Rectal smooth muscle tissue (tissue), 1 donor: ENCODE data around the gene RAP2A.
A peak's percentile ranks its signal among the peaks of the same experiment; 100 is the strongest.

ENCODE experiments used
- H3K27ac ChIP-seq: one replicate; pipeline ENCODE4 v1.7.0; 2013; ENCODE audit warnings: low read depth, low read length, inconsistent platforms
- H3K27me3 ChIP-seq: one replicate; pipeline ENCODE4 v1.7.0; 2013; ENCODE audit warnings: low read length; ENCODE audit not compliant: control insufficient read depth, insufficient read depth
- H3K36me3 ChIP-seq: one replicate; pipeline ENCODE4 v1.7.0; 2013; ENCODE audit warnings: low read length; ENCODE audit not compliant: control insufficient read depth, insufficient read depth
- H3K4me1 ChIP-seq: one replicate; pipeline ENCODE4 v1.7.0; 2013; ENCODE audit warnings: low read length; ENCODE audit not compliant: control insufficient read depth, insufficient read depth
- H3K4me3 ChIP-seq: one replicate; pipeline ENCODE4 v1.7.0; 2013; ENCODE audit warnings: low read length
- H3K9ac ChIP-seq: one replicate; pipeline ENCODE4 v1.7.0; 2013; ENCODE audit warnings: low read length

RAP2A gene

DNA sequence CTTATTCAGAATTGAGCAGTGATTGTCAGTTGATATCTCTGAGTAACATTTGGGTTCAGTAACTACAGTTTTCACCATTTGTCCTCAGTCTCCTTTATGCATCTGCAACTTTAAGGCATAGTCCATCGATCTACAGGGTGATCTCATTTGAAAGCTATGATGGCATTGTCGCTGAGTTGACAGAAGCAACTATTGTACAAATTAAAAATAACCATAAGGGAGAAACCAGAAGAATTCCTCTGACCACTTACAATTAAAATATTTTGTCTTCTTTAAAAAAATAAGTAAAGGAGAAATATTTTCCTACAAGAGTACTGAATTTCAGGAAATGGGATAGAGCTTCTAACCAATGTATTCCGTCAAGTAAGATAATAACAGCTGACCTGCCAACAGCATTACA lies 30.6 kb downstream of the RAP2A start:
- Histone ChIP-seq H3K27ac (no peak overlapping the region), H3K4me3 (no peak overlapping the region), H3K9ac (no peak overlapping the region), H3K27me3 (no peaks in the 10 kb centered on the region), H3K4me1 (no peaks in the 10 kb centered on the region), H3K36me3 (no peaks in the 10 kb centered on the region)

DNA sequence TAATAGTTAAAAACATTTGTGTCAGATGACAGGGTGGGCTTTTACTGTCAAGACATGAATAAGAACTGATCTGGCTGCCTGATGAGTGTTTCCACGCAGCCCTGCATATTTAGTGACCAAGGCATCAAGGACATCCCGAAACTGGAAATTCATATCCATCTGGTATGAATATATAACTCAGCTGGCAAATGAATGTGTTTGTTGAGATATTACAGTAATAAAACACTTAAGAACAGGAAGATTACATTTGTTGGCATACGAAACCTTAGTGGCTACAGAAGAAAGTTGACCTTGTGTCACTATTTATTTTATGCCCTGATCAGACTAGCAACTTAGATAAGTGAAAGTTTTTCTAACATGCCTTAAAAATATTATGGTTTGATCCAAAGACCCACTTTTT lies 32.8 kb downstream of the RAP2A start:
- no peak overlapping the region for H3K27ac ChIP-seq
- no peak overlapping the region for H3K4me3 ChIP-seq
- no peaks in the 10 kb centered on the region for H3K27me3 ChIP-seq
- H3K4me1 ChIP-seq = no peaks in the 10 kb centered on the region
- no peaks in the 10 kb centered on the region for H3K36me3 ChIP-seq
- H3K9ac ChIP-seq = no peak overlapping the region

GRCh38 chr13:97468331-97468730 lies 34.4 kb downstream of the RAP2A start:
- Histone ChIP-seq H3K4me1 (no peaks in the 10 kb centered on the region), H3K27me3 (no peaks in the 10 kb centered on the region), H3K27ac (no peak overlapping the region), H3K36me3 (no peaks in the 10 kb centered on the region), H3K9ac (no peak overlapping the region), H3K4me3 (no peak overlapping the region)

GRCh38 chr13:97471711-97472110 lies 37.7 kb downstream of the RAP2A start:
- no peak overlapping the region for H3K9ac ChIP-seq
- no peaks in the 10 kb centered on the region for H3K36me3 ChIP-seq
- no peaks in the 10 kb centered on the region for H3K27me3 ChIP-seq
- no peaks in the 10 kb centered on the region for H3K4me1 ChIP-seq
- no peak overlapping the region for H3K4me3 ChIP-seq
- no peak overlapping the region for H3K27ac ChIP-seq

- H3K9ac ChIP-seq = no peak overlapping the region
- no peaks in the 10 kb centered on the region for H3K27me3 ChIP-seq
- H3K4me1 ChIP-seq = no peaks in the 10 kb centered on the region
- peak overlapping the region; percentile 25 for H3K27ac ChIP-seq
- H3K4me3 ChIP-seq = no peak overlapping the region
- H3K36me3 ChIP-seq = no peaks in the 10 kb centered on the region
Observed at GRCh38 chr13:97474349-97474980, 40.5 kb downstream of the RAP2A start.

DNA sequence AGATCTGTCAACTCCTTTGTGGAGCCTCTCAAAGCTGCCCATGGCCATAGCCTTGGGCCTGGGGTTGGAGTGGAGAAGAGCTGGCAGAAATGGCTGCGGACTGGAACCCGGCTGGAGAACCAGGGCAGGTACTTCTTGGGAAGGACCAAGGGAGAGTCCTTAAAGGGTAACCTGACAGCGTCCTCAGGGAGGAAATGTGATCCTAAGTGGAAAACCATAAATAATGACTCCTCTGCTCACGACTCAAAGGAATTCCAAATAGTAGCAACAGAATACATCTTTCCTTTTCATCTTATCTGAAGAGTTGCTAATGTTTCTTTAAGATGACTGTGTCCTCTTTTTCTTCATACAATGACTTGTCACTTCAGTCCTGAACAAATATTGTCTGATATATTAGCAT lies 41.0 kb downstream of the RAP2A start:
- H3K27me3 ChIP-seq = no peaks in the 10 kb centered on the region
- no peak overlapping the region for H3K9ac ChIP-seq
- no peak overlapping the region for H3K4me3 ChIP-seq
- H3K4me1 ChIP-seq = no peaks in the 10 kb centered on the region
- peak overlapping the region; percentile 25 for H3K27ac ChIP-seq
- H3K36me3 ChIP-seq = no peaks in the 10 kb centered on the region

GRCh38 chr13:97477844-97478243 lies 43.9 kb downstream of the RAP2A start:
- Histone ChIP-seq H3K9ac (no peak overlapping the region), H3K27ac (no peak overlapping the region), H3K4me1 (no peaks in the 10 kb centered on the region), H3K36me3 (no peaks in the 10 kb centered on the region), H3K27me3 (no peaks in the 10 kb centered on the region), H3K4me3 (no peak overlapping the region)

DNA sequence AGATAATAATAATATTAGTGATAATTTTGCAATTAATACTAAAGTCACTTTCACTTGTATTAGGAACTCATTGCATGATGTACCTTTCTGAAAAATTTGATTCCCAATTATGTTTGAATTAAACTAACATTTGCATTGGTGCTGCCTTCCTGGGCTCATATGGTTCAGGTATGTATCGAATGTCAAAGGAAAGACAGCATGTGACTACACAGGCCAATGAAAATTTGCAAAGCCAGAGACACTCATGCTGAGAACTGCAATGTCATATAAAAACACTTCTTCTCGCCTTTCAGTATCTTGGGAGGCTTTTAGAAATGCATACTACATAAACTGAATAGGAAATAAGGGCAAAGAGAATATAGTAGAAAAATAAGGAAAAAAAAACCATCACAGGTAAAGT lies 44.3 kb downstream of the RAP2A start:
- Histone ChIP-seq H3K4me3 (no peak overlapping the region), H3K9ac (no peak overlapping the region), H3K27me3 (no peaks in the 10 kb centered on the region), H3K4me1 (no peaks in the 10 kb centered on the region), H3K27ac (no peak overlapping the region), H3K36me3 (no peaks in the 10 kb centered on the region)

GRCh38 chr13:97483465-97483864 lies 49.5 kb downstream of the RAP2A start:
- Histone ChIP-seq H3K27me3 (no peaks in the 10 kb centered on the region), H3K27ac (no peak overlapping the region), H3K4me1 (no peaks in the 10 kb centered on the region), H3K4me3 (no peak overlapping the region), H3K9ac (no peak overlapping the region), H3K36me3 (no peaks in the 10 kb centered on the region)

DNA sequence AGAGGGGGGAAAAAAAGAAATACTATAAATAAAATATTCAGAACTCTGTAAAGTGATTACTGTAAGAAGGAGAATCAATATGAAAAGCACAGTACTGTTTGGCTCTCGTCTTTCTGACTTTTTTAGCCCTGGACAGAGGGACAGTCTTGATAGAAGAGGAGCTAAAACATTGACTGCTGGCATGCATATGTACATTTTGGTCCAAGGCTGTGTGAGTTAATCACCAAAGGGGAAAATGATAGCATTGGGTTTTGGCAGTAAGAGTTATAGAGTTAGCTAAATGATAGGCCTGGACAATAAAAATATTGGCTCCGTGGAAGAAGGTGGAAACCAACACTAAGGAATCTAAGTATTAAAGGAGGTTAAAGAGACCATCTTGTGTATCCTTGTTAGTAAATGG lies 50.3 kb downstream of the RAP2A start:
- no peak overlapping the region for H3K4me3 ChIP-seq
- H3K27me3 ChIP-seq = no peaks in the 10 kb centered on the region
- no peak overlapping the region for H3K9ac ChIP-seq
- H3K4me1 ChIP-seq = no peaks in the 10 kb centered on the region
- H3K27ac ChIP-seq = no peak overlapping the region
- H3K36me3 ChIP-seq = no peaks in the 10 kb centered on the region

DNA sequence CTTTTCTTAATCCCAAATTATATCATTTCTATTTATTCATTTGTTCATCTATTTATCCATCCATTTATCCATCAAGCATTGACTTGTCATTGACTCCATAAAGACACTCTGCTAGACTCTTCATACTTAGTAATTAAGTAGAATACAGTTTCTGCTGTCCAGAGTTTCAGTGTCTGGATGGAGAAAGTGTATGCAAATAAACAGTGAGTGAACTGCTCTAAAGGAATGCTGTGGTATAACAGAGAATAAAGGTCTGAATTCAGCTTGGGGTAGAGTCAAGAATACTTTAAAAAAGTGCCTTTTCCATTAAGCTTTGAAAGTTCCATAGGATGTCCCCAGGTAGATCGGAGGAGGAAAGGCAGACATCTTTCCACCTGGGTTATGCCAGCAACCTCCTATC lies 51.4 kb downstream of the RAP2A start:
- Histone ChIP-seq H3K4me3 (no peak overlapping the region), H3K27ac (no peak overlapping the region), H3K27me3 (no peaks in the 10 kb centered on the region), H3K36me3 (no peaks in the 10 kb centered on the region), H3K9ac (no peak overlapping the region), H3K4me1 (no peaks in the 10 kb centered on the region)

DNA sequence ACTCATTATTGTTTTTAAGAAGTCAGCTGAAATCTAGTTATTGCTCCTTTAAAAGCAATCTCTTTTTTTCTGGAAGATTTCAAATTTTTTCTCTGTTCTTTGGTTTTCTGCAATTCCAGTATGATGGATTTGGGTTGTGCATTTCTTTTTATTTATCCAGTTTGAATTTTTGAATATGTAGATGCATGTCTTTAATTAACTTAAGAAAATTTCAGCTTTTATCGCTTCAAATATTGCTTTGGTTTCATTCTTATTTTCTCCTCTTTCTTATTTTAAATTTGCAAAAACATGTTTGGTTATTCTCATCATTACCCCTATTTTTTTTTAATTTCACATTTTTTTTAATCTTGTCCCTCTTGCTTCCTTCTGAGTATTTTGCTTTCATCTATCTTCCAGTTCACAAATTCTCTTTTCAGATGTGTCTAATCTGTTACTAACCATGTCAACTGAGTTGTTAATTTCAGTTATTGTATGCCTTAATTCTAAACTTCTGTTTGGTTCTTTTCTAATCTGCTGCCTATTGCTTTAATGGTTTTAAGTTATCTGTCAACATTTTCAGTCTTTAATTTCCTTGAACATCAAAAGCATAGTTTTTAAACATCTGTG lies 56.8 kb downstream of the RAP2A start:
- no peak overlapping the region for H3K9ac ChIP-seq
- no peaks in the 10 kb centered on the region for H3K27me3 ChIP-seq
- no peaks in the 10 kb centered on the region for H3K36me3 ChIP-seq
- no peak overlapping the region for H3K27ac ChIP-seq
- no peak overlapping the region for H3K4me3 ChIP-seq
- no peaks in the 10 kb centered on the region for H3K4me1 ChIP-seq

DNA sequence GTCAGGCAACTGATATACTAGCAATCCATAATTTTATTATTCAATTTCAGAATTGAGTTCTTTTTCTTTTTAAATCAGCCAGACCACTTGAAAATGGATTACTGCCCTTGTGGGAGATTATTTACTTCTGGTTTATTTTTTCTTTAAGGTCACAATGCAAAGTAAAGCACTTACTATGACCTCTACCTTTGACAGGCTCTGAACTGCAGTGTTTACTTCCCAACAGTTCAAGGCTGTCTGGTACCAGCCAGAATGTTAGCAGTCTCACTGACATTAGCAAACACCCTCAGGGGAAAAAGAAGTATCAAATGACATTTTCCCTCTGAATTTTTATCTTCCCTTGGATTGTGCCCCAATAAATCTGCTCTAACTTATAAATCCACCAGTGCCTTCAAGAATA lies 57.5 kb downstream of the RAP2A start:
- Histone ChIP-seq H3K36me3 (no peaks in the 10 kb centered on the region), H3K9ac (no peak overlapping the region)

More for the DNA sequence above, 57.5 kb downstream of the RAP2A start:
- no peak overlapping the region for H3K27ac ChIP-seq
- no peaks in the 10 kb centered on the region for H3K4me1 ChIP-seq
- no peak overlapping the region for H3K4me3 ChIP-seq
- no peaks in the 10 kb centered on the region for H3K27me3 ChIP-seq
